T47D (cell line): Measurements from ENCODE around the gene NINJ2.

Source experiments
- DNase-seq, 2 experiments: peaks; one replicate each; pipeline versions ENCODE4 v3.0.0 to v3.0.0-alpha.2; 2011 to 2012; ENCODE audit warnings: low read depth in 1 of 2, low spot score in 1 of 2
- JUND ChIP-seq: IDR thresholded peaks from 2 replicates; pipeline ENCODE4 v1.6.1; 2012; ENCODE audit warnings: low read depth
- in situ Hi-C: cut with HindIII; loops from 2 replicates; pipeline ENCODE4 v1.10.0; 2016; ENCODE audit warnings: low sequenced_read_pairs, low pct_unique_long_range_greater_than_20kb

The NINJ2 gene

DNA sequence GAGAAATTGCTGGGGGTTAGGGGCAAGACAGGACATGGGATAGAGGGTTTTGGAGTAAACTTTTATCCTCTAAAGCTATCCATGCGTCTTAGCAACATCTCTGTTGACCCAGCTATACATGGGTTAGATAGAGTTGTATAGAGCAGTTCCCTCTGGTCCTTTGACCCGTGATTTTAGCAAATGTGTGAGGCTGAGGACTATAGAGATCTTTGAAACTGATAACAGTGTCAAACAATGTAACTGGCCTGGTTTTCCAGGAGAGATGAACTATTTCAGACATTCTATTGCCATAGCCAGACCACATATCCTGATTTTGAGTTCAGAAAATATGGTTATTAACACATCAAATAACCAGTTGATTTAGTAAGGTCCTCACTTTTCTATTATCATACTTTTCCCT, 143.1 kb downstream of the NINJ2 start:
- in situ Hi-C loops = no loop called here
- TF ChIP-seq JUND = no peak
- DNase-seq = no peak

DNA sequence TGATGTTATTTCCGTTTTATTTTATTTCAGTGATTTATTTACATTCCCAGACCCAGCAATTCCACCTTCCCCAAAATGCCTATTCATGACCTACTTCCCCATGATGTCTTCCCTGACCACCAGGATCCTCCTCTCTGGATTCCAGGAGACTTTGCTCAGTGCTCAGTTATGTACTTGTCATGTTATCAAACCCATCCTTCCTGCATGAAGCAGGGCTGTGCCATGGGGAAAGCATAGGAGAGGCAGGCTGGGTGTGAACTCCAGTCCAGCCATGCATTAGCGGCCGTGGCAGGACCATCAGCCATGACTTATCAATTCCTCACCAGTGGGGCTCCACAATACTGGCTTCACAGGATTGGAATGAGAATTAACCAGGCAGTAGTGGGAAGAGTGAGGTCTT, 145.7 kb downstream of the NINJ2 start:
- in situ Hi-C loops = no loop called here
- TF ChIP-seq JUND = no peak
- no peak for DNase-seq
